ENCODE data around the gene OPN3. TPM values are rescaled to one million over a fixed set of nuclear protein-coding genes. Genes with fewer than 3 reads are reported as not detected.

Gene OPN3
- polyA plus RNA-seq, 1 donor (not counting 4 experiments of a cell fraction or from before 2014, with no cell fraction given): 48.4 TPM

DNA sequence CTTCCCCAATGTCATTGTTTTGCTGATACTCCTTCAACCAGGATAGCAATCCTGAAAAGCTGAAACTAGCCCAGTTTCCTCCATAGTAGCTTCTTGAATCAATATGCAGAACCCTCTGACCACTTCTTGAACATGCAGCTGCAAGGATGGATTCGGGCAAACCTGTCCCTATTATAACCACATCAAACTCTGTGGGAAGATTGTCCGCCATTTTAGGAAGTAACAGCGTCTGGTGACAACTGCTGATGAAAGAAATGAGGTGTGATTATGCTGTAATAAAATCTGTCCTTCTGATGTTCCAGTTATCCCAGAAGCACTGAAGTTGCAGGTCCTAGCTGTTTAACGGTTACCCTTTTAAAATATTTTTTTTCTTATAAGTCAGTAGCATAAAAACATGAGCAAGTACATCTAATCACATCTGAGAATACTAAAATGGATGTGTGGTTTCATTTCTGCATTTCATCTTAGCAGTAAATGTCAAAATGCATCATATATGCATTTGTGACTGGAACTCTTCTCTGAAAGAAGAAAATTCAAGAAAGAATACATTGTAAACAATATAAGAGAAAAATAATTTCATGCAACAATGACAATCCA, 4.5 kb downstream of the OPN3 start:
- H3K27me3 ChIP-seq (ENCODE audit: control insufficient read depth, extremely low read depth, insufficient read depth, low read length): no peaks in the 10 kb centered on the region
- H3K79me2 ChIP-seq (ENCODE audit: control insufficient read depth, insufficient read depth, low read length): peaks cover 68% of the 10 kb centered on the region
- H3K36me3 ChIP-seq (ENCODE audit: control insufficient read depth in 2 of 2, extremely low read depth in 1 of 2, insufficient read depth in 2 of 2, low read length in 2 of 2): peaks cover 1 to 15% of the 10 kb centered on the region in 2 experiments
- peaks cover 12% of the 10 kb centered on the region for H3K4me1 ChIP-seq (ENCODE audit: control insufficient read depth, extremely low read depth, insufficient read depth, low read length)
- no peak overlapping the region for H3K27ac ChIP-seq (ENCODE audit: control insufficient read depth, insufficient read depth, low read length)
- dilution Hi-C loops (cut with MboI; ENCODE audit: extremely low pct_ligation_motif_present, low sequenced_read_pairs): no loop called here
- H3K9ac ChIP-seq (ENCODE audit: control insufficient read depth, extremely low read depth, insufficient read depth, low read length): no peak overlapping the region
- H3K9me3 ChIP-seq (ENCODE audit: control insufficient read depth, low read depth, low read length): no peaks in the 10 kb centered on the region
- H3K9me1 ChIP-seq (ENCODE audit: control insufficient read depth, extremely low read depth, insufficient read depth, low read length): no peaks in the 10 kb centered on the region
- H4K20me1 ChIP-seq (ENCODE audit: control insufficient read depth, extremely low read depth, insufficient read depth, low read length): no peaks in the 10 kb centered on the region
- no peak for FAIRE-seq
- no peak overlapping the region for H3K4me2 ChIP-seq (ENCODE audit: control insufficient read depth, extremely low read depth, insufficient read depth, low read depth, low read length)
- DNase-seq (ENCODE audit: low read depth, low spot score): no peak
- TF ChIP-seq, protein P1, sequence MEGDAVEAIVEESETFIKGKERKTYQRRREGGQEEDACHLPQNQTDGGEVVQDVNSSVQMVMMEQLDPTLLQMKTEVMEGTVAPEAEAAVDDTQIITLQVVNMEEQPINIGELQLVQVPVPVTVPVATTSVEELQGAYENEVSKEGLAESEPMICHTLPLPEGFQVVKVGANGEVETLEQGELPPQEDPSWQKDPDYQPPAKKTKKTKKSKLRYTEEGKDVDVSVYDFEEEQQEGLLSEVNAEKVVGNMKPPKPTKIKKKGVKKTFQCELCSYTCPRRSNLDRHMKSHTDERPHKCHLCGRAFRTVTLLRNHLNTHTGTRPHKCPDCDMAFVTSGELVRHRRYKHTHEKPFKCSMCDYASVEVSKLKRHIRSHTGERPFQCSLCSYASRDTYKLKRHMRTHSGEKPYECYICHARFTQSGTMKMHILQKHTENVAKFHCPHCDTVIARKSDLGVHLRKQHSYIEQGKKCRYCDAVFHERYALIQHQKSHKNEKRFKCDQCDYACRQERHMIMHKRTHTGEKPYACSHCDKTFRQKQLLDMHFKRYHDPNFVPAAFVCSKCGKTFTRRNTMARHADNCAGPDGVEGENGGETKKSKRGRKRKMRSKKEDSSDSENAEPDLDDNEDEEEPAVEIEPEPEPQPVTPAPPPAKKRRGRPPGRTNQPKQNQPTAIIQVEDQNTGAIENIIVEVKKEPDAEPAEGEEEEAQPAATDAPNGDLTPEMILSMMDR (optimal IDR thresholded peaks at IDR 0.05 in 1 of 3, IDR thresholded peaks at IDR 0.05 in 1 of 3, conservative IDR thresholded peaks at IDR 0.05 in 1 of 3; ENCODE audit: extremely low read depth in 1 of 3, insufficient read depth in 2 of 3, low read length in 3 of 3): no peak
- no peak for TF ChIP-seq EZH2 (IDR thresholded peaks at IDR 0.05; ENCODE audit: low read length)
- H2AFZ ChIP-seq (ENCODE audit: control insufficient read depth, low read length): no peak overlapping the region
- H3K4me3 ChIP-seq (ENCODE audit: control insufficient read depth in 2 of 3, extremely low read depth in 1 of 3, insufficient read depth in 2 of 3, low read depth in 1 of 3, low read length in 3 of 3): no peak overlapping the region

DNA sequence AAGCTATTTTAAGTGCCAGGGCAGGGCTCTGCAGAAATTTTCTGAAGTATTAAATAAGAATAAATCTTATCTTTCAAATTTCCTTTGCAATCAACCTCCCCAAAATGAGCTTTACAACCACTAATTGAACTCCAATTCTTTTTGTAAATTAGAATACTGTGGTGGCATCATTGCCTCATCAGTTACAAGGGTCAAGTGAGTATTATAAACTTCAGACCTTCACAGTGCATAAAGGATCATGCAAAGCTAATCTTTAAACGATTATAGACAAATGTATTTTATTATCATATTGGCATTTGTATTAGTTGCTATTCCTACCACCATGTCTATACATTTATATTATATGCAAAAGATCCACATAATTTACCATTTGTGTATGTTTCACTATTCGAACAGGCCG, 7.2 kb downstream of the OPN3 start:
- Histone ChIP-seq H3K79me2 (ENCODE audit: control insufficient read depth, insufficient read depth, low read length) (peaks cover 49% of the 10 kb centered on the region), H3K4me3 (ENCODE audit: control insufficient read depth in 2 of 3, extremely low read depth in 1 of 3, insufficient read depth in 2 of 3, low read depth in 1 of 3, low read length in 3 of 3) (no peak overlapping the region), H3K4me1 (ENCODE audit: control insufficient read depth, extremely low read depth, insufficient read depth, low read length) (peaks cover 12% of the 10 kb centered on the region), H4K20me1 (ENCODE audit: control insufficient read depth, extremely low read depth, insufficient read depth, low read length) (no peaks in the 10 kb centered on the region), H3K27me3 (ENCODE audit: control insufficient read depth, extremely low read depth, insufficient read depth, low read length) (no peaks in the 10 kb centered on the region), H3K36me3 (ENCODE audit: control insufficient read depth in 2 of 2, extremely low read depth in 1 of 2, insufficient read depth in 2 of 2, low read length in 2 of 2) (peaks cover 1 to 15% of the 10 kb centered on the region in 2 experiments), H3K9me3 (ENCODE audit: control insufficient read depth, low read depth, low read length) (no peaks in the 10 kb centered on the region), H3K9me1 (ENCODE audit: control insufficient read depth, extremely low read depth, insufficient read depth, low read length) (no peaks in the 10 kb centered on the region), H3K27ac (ENCODE audit: control insufficient read depth, insufficient read depth, low read length) (no peak overlapping the region), H3K4me2 (ENCODE audit: control insufficient read depth, extremely low read depth, insufficient read depth, low read depth, low read length) (no peak overlapping the region), H3K9ac (ENCODE audit: control insufficient read depth, extremely low read depth, insufficient read depth, low read length) (no peak overlapping the region), H2AFZ (ENCODE audit: control insufficient read depth, low read length) (no peak overlapping the region)
- FAIRE-seq (no peak), DNase-seq (ENCODE audit: low read depth, low spot score) (no peak)
- TF ChIP-seq, protein P1 (optimal IDR thresholded peaks at IDR 0.05 in 1 of 3, IDR thresholded peaks at IDR 0.05 in 1 of 3, conservative IDR thresholded peaks at IDR 0.05 in 1 of 3; ENCODE audit: extremely low read depth in 1 of 3, insufficient read depth in 2 of 3, low read length in 3 of 3): no peak
- TF ChIP-seq EZH2 (IDR thresholded peaks at IDR 0.05; ENCODE audit: low read length): no peak
- dilution Hi-C loops (cut with MboI; ENCODE audit: extremely low pct_ligation_motif_present, low sequenced_read_pairs): no loop called here

All from keratinocyte (primary cell).